Mammary epithelial cell (primary cell): ENCODE measurements around the gene FKBP4.

Experiments used
- EZH2 ChIP-seq: IDR thresholded peaks from 2 replicates; pipeline ENCODE4 v1.6.1; 2012; ENCODE audit warnings: low read length, inconsistent platforms, borderline replicate concordance
- TF ChIP-seq, protein P1 (sequence below), 2 donors: IDR thresholded peaks in 1 of 2; conservative IDR thresholded peaks in 1 of 2; 2 replicates each; pipeline ENCODE4 v1.5.1; 2011 to 2012; ENCODE audit warnings: inconsistent platforms in 2 of 2, low read length in 2 of 2, mild to moderate bottlenecking in 2 of 2, control low read depth in 1 of 2, low read depth in 1 of 2; ENCODE audit not compliant: insufficient read depth in 1 of 2; ENCODE audit errors: extremely low read depth in 1 of 2

- TF ChIP-seq, protein P1, sequence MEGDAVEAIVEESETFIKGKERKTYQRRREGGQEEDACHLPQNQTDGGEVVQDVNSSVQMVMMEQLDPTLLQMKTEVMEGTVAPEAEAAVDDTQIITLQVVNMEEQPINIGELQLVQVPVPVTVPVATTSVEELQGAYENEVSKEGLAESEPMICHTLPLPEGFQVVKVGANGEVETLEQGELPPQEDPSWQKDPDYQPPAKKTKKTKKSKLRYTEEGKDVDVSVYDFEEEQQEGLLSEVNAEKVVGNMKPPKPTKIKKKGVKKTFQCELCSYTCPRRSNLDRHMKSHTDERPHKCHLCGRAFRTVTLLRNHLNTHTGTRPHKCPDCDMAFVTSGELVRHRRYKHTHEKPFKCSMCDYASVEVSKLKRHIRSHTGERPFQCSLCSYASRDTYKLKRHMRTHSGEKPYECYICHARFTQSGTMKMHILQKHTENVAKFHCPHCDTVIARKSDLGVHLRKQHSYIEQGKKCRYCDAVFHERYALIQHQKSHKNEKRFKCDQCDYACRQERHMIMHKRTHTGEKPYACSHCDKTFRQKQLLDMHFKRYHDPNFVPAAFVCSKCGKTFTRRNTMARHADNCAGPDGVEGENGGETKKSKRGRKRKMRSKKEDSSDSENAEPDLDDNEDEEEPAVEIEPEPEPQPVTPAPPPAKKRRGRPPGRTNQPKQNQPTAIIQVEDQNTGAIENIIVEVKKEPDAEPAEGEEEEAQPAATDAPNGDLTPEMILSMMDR (conservative IDR thresholded peaks at IDR 0.05 in 1 of 2, IDR thresholded peaks at IDR 0.05 in 1 of 2; ENCODE audit: extremely low read depth in 1 of 2, insufficient read depth in 1 of 2, low read depth in 1 of 2, low read length in 2 of 2), result peak in 1 of 2 donors; percentile 7
- TF ChIP-seq EZH2, result no peak
Measured at GRCh38 chr12:2752676-2753371, 41.9 kb upstream of the FKBP4 start.
